ENCODE data around the gene ZNF423.

Gene ZNF423

DNA sequence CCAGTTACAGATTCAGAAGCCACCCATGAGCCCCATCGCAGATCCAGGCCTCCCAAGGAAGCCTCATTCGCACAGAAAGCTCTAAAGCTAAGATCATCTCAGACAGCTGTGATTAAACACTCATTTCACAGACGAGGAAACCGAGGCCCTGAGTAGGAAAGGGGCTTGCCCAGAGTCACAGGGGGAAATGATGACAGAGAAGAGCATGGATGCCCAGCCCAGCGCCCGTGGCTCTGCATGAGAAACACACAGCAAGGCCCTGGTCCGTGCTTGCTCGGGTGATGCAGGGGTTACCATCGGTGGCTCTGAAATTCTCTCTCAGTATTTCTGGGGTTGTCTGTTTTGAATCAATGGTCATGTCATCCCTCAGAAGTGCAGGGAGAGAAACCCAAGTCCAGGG lies 372.7 kb downstream of the ZNF423 start:
- no peak for DNase-seq

DNA sequence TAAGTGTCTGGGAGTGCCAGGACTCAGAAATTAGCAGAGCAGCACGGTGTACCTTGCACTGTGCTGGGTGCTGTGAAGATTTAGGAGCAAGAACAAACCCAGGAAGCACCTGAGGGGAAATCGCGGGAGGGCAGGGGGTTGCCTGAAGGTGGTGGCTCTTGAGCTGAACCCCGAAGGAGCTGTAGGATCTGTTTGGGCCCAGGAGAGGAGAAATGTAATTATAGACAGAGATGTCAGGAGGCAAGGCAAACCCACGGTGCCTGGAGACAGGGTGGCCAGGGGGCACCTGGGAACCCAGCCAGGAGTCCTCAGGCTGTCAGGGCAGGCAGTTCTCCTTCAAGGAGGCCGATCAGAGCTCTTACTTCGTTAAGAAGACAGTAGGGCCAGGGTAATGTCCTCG lies 373.2 kb downstream of the ZNF423 start:
- DNase-seq = no peak

DNA sequence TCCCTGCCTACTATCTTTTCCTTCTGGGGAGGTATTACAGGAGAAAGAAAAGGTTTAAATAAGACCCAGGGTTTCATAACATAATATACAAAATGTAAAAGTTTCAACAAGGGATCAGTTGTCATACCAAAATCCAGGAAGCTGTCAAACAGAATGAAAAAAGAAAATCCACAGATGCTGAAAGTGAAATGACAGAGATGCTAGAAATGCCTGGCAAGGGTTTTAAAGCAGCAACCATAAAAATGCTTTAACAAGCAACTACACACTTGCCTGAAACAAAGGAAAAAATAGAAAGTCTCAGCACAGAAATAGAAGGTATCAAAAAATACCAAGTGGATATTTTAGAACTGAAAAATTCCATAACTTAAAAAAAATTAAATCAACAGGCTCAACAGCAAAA lies 377.3 kb downstream of the ZNF423 start:
- no peak for DNase-seq

DNA sequence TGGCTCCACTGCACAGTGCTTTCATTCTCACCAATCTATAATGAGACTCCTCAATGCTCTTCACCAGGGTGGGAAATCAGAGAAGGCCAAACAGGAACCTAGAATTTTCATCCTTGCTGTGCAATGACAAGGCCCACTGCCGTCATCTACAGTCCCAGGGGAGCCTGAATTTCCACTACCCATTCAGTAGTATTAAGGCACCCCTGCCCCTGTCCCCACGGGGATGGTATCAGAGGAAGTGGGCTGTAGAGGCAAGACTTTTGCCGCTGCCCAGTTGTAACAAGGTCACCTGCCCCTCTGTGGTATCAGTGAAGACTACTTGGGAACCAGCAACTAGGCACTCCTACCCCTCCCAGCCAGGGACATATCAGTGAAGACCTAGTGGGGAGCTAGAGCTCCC lies 377.8 kb downstream of the ZNF423 start:
- DNase-seq = no peak

DNA sequence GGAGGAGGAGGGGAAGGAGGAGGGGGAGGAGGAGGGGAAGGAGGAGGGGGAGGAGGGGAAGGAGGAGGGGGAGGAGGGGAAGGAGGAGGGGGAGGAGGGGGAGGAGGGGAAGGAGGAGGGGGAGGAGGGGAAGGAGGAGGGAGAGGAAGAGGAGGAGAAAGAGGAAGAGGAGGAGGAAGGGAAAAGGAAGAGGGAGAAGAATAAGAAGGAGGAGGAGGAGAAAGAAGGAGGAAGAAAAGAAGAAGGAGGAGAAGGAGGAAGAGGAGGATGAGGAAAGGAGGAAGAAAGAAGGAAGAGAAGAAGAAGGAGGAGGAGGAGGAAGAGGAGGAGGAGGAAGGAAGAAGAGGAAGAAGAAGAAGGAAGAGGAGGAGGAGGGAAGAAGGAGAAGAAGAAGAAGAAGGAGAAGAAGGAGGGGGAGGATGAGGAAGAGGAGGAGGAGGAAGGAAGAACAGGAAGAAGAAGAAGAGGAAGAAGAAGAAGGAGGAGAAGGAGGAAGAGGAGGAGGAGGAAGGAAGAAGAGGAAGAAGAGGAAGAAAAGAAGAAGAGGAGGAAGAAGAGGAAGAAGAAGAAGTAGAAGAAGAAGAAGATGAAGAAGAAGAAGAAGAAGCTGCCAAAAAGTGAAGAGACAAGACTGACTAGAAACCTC lies 378.5 kb downstream of the ZNF423 start:
- no peak for DNase-seq

DNA sequence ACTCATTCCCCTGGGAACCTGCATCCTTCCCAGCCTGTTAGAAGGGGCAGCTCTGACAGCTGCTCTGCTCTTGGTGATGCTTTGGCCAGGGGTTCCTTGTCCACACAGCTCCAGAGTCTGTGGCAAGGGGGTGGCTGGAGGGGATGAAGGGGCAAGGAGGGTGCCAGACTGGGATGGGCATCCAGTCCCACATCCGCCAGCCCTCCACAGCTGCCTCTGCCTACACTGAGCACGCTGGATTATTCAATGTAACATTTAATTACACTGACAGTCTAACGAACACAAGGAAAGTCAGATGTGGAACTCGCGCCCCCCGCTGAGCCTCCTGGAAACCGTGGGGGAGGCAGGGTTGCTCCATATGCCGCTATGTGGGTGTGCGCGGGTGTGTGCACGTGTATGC lies 381.2 kb downstream of the ZNF423 start:
- DNase-seq = no peak

DNA sequence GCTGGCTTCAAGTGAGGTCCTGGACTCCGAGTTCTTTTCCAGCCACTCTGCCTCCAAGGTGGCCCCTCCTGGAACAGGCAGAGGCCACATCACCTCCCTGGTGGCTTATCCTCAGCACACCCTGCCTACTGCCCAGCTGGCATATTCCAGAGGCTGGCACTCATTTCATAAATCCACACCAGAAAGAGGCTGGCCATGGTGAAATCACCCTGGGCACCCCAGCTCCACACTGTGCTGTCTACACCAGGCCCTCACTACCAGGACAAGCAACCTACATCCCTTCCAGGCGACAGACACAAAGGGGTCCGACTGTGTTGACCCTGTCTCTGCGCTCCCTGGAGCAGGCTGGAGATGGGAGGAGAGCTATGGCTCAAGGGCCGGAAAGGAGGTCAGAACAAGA lies 382.1 kb downstream of the ZNF423 start:
- DNase-seq = no peak

DNA sequence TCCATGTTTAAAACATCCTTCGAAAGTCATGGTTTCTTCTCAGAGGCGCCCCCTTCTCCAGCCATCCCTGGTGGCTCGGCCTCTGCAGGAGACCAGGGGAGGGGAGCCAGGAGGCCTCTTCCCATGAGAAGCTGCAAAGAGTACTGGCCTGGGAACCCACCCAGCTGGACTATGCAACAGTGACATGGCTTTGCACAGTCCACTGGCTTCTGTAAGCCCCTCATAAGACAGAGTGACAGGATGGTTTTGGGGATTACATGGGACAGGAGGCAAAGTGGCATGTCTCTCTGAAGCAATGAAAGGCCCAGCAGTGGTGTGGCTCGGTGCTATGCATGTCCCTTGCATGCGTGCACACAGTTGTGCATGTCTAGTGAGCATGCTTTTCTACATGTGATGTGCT lies 382.8 kb downstream of the ZNF423 start:
- no peak for DNase-seq

DNA sequence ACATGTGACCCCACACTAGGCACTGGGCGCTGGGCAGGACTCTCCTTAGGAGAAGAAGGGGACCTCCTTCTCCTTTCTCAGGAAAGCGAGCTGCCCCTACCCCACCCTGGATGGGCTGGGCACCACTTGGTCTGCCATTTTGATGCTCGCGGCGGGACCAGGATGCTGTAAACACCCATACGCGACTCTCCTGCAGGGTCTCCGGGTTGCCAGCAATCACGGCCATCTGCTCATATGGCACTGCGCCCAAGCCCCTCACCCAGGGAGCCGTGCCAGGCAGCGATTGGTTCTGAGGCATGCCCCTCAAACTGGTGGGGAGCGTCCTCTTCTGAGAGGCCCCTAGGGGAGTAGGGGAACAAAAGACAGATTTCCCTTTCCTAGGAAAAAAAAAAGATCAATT lies 383.3 kb downstream of the ZNF423 start:
- DNase-seq = no peak

DNA sequence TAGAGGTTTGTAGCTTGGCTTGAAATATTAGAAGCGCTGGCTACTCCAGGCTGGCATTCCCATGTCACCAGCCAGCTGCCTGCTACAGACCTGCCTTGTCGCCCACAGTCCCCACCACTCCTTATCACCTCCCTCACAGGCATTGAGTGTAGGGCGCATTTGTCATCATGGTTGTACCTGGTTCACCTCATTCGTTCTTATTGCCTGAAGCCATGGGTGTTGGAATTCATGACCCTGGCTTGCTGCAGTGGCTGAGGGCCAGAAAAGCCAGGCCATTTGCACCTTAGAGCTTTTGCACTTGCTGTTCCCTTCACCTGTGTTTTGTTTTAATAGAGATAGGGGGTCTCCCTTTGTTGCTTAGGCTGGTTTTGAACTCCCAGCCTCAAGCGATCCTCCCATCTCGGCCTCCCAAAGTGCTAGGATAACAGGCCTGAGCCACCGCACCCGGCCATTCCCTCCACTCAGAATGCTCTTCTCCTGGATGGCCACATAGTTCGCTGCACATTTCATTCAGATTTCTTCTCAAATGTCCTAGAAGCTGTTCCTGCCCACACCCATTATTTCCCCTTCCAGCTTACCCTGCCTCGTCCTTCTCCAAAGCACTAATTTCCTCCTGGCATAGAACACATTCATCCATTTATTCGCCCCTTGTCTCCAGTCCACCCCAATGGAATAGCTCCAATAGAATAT lies 384.7 kb downstream of the ZNF423 start:
- DNase-seq = no peak

DNA sequence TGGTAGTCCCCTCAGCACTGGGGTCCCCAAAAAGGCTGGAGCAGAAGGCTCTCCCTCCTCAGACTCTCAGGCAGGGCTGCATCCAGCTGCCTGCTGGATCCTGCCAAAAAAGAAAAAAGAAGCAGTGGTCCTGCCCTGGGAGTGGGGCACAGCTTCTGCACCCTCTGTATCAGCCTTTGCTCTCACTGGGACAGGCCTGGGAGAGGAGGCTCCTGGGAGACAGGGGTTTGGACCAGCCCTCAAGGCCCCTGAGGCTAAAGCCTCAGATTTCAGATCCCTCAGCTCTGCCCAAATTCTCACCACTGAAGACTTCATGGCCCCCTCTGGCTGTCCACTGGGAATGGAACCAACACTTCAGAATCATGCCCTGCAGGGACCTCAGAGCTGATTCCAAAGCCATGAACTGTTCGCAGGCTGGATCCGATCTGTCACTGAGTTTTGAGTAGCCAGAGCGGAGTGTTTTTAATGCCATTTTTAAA lies 385.4 kb downstream of the ZNF423 start:
- no peak for DNase-seq

DNA sequence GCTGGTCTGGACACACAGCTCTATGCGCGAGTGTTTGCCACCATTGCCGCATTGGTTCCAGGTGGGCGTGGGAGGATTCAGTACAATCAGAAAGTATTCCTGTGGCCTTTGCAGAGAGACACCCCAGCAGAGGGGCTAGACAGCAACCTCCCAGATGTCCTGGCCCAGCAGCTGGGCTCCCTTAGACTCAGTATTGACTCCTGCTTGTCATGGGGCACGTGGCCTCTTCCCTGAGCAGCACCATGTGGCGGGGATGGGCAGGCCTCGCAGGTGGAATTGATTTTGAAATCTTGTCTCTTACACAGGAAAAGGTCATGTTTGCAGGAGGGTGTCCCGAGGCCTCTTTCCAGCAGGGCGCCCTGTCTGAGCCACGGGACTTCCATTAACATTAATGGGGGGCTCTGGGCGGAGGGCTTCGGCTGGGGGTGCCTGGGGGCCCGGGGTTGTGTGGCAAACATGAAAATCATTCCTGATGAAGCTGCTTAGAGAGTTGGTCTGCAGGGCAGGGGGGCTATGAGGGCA lies 385.9 kb downstream of the ZNF423 start:
- no peak for DNase-seq

DNA sequence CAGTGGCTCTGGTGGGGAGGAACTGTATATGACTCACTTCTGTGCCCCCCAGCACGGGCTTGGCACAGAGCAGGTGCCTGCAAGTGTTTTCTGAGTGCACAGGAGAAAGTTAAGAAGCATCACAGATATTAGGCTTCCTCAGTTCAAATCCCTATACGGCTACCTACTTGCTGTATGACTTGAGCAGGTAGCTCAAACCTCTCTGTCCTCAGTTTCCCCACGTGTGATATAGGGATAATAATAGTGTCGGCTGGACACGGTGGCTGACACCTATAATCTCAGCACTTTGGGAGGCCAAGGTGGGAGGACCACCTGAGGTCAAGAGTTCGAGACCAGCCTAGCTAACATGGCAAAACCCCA lies 386.6 kb downstream of the ZNF423 start:
- DNase-seq = no peak

DNA sequence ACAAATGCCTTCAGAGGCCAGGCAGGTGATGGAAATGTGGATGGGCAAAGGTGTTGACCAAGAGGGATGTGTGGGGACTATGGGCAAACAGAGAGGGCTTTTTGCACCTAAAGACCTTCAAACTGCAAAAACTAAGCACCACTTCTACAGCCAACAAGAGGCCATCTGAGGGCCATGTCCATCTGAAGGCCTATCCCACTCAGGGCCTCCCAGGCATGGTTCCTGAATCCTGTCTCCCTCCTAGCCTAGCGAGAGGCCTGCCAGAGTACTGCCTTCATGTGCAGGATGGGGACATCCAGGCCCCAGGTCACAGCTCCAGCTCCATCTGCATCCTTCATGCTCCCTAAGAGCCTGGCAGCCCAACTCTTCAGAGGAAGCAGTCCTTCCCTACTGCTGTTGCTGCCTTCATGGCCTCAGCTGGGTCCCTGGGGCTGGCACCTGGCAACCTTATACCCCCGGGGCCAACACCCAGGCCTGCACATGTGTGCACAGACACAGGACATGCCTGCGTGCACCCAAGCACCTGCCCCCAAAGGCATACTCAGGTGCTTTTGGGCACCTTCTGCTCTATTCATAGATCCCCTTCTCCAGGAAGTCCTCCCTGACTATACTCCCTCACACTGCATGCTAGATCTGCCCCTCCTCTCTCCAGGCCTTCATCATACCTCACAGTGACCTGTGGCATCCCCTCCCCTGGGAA lies 387.2 kb downstream of the ZNF423 start:
- no peak for DNase-seq

DNA sequence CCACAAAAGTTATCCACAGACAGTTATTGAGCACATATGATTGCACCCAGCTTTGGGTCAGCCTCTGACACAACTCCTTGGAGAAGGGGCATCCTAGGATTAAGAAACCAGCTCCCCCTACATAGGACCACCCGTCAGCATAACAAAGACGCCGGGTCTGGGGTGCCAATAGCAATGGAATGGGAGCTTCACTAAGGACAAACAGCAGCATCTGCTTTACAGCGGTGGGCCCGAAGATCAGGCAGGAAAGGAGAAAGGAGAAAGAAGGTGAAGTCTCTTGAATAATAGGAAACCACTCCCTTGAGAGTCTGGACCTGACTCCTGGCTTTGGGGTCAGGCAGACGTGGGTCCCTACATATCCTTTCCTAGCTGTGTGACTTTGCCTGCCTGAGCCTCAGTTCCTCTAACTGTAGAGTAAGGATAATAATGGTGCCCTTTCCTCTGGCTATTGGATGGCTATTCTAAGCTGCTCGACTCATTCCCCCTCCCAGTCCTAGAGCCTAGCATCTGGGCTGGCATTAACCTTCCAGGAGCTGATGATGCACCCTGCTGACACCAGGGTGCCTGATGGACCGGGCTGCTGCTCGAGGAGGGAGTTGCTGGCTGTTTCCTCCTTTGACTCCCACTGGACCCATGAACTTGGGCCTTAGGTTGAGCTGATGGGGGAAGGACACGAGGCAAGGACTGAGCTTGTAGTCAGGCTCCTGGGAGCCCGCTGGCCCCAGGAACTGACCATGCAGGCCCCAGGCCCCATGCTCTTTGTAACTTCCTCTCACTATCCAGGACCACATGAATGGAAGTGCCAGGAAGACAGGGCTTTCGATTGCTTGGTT lies 388.2 kb downstream of the ZNF423 start:
- no peak for DNase-seq

DNA sequence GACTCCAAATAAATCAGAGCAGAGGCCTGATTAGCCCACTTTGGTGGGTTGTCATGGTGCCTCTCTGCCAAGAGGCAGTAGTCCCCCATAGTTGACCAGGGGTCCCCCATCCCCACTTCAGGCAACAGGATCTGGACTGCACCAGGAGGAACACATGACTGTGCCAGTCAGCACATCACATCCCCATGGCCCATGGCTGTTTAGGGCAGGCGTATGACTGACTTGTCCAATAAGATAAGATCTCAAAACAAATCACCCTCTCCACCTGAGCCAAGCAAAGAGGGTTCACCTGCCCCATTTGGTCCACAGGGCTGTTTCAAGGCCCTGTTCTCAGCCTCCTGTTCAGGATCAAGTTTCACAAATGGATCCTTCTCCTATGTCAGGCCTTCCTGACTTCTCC lies 389.0 kb downstream of the ZNF423 start:
- no peak for DNase-seq

DNA sequence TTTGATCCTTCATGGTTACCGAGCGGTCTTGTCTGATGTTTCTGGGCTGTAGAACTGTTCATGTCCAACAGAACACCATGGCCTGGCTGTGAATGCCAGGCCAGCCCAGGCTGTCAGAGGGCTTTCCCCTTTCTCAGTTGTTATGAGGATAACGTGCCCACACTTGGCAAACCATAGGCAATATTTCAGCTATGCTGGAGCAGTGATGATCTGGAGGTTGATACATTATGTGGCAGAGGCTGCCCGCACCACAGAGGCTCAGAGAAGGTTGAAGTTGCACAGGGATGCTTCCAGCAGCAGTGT lies 389.4 kb downstream of the ZNF423 start:
- no peak for DNase-seq

DNA sequence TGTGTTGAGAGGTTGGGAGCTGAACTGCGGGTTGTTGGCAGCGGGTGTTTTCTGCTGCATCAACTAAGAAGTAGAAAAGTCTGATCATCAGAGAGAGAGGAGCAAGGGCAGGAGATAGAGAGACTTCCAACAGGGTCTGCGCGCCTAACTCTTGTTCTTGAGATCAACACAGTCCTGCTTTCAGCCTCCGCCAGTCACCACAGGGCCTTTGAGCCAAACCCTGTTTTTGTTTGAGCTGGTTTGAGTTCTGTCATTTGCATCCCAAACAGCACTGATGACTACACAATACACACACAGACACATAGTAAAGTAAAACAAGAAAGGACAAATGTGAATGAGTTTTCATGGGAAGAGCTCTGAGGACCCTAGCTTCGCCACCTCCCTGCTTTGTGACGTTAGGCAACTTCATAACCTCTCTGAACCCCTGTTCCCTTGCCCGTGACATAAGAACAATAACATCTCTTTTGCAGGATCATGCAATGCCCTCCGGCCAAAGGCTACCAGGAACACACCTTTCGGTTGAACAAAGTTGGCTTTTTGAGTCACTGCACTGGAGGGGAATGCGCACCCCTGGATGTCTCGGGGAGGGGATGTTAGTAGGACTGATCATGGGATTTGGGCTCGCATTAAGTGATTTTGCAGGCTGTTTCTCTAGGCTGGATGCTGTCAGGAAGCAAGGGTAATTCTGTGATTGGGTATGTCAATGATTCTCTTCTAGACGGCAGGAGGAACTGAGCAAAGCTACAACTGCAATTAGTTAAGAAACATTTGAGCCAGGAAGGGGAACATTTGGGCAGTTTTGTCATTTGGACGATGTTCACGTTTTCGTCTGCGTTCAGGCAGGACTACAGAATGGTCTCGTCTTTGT lies 390.0 kb downstream of the ZNF423 start:
- no peak for DNase-seq

DNA sequence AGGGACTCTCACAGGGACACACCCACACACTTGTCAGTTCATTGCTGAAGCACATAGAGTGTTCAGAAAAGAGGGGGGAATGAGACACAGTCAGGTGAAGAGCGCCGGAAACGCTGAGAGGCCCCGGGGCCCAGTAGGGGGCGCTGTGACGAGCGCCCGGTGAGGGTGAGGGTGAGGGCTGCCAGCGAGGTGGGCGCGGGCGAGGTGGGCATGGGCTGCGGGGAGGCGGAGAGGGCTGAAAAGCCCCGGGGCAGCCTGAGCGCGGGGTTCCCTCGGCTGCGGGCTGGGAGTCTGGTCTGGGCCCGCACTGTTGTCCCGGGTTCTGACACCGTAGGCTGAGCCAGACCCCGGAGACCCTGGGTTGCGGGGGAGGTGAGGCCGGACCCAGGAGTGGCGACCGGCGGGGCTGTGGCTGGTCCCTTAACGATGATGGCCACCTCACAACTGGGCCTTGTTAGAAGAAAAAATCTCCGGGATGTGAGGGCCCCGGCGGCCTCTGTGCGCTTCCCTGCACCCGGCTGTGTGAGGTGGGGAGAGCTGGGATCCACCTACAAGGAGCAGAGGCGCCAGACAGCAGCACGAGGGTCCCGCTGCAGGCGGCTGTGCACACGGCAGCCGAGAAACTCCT lies 390.9 kb downstream of the ZNF423 start:
- no peak for DNase-seq

DNA sequence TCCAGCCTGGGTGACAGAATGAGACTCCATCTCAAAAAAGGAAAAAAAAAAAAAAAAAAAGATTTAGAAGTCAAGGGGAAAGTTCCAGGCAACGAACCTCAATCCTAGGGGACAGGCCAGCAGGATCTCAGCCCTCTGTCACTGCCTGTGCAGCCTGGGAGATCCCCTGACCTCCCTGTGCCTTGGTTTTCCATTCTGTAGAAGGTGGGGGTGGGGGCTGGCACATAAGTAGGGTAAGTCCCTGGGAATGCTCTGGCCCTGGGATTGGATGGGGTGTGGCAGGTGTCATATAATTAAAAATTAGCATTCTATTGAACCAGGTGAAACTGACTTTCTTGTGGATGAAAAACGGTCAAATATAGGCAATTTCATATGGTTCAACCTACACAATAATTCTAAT lies 391.8 kb downstream of the ZNF423 start:
- DNase-seq = no peak

DNA sequence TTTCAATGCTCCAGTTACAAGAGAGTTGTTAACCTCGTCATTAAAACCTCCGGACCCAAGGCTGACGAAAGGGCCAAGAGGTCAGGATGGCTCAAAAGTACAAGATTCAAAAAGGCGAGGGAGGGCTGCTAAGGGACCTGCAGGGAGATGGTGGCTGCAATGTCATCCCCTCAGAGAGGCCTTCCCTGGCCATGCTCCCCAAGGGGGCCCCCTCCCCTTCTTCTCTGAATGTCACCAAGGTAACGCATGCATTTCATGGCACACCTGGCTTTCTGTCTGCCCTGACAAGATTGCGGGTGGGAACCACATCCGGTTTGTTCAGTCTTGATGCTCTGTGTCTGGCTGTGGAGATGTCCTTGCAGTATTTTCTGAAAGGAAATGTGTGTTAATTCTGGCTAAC lies 392.4 kb downstream of the ZNF423 start:
- no peak for DNase-seq

DNA sequence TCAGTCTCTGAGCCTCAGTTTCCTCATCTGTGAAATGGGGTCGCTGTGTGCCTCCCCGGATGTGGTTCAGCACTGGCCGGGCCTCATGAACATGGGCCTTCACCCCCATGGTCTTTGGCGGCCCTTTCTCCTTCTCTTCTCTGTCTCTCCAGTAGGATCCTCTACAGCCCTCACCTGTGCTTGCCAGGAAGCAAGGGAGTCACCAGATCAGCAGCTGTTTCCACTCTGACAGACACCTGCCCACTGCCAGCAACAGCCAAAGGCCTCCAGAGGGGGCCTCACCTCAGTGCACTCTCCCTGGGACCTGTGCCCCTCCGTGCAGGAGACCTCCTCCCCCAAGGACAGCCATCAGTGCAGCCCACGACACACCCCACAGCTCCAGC lies 392.9 kb downstream of the ZNF423 start:
- no peak for DNase-seq
